ENCODE measurements around the gene CDC45.

Gene CDC45

GRCh38 chr22:19451570-19451969, 28.1 kb upstream of the CDC45 start:
- H3K9me2 ChIP-seq (replicated peaks; ENCODE audit: control insufficient read depth, low read length), result no peaks in the 10 kb centered on the region
- no peak overlapping the region for H3K27ac ChIP-seq (ENCODE audit: low read depth, low read length)
- no peak overlapping the region for H3K4me3 ChIP-seq (ENCODE audit: low read length)
- H3F3A ChIP-seq (ENCODE audit: control insufficient read depth, insufficient read depth), result peaks cover 10% of the 10 kb centered on the region; the same call in 1 of the 2 replicates
- H4K20me1 ChIP-seq (ENCODE audit: control insufficient read depth, insufficient read depth, low read depth, low read length), result 0 out of 2 replicates have a peak, but pooled peaks cover 1% of the 10 kb centered on the region
- no peak overlapping the region for H3K4me2 ChIP-seq (ENCODE audit: low read length)
- TF ChIP-seq, protein P1, sequence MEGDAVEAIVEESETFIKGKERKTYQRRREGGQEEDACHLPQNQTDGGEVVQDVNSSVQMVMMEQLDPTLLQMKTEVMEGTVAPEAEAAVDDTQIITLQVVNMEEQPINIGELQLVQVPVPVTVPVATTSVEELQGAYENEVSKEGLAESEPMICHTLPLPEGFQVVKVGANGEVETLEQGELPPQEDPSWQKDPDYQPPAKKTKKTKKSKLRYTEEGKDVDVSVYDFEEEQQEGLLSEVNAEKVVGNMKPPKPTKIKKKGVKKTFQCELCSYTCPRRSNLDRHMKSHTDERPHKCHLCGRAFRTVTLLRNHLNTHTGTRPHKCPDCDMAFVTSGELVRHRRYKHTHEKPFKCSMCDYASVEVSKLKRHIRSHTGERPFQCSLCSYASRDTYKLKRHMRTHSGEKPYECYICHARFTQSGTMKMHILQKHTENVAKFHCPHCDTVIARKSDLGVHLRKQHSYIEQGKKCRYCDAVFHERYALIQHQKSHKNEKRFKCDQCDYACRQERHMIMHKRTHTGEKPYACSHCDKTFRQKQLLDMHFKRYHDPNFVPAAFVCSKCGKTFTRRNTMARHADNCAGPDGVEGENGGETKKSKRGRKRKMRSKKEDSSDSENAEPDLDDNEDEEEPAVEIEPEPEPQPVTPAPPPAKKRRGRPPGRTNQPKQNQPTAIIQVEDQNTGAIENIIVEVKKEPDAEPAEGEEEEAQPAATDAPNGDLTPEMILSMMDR (IDR thresholded peaks at IDR 0.05; ENCODE audit: low read depth, low read length, poor library complexity, severe bottlenecking), result no peak
- TF ChIP-seq EZH2phosphoT487 (IDR thresholded peaks at IDR 0.05; ENCODE audit: borderline replicate concordance, low read length), result no peak
- no peaks in the 10 kb centered on the region for H3K9me3 ChIP-seq (ENCODE audit: control insufficient read depth, insufficient read depth, low read length)
- peaks cover 19% of the 10 kb centered on the region for H3K4me1 ChIP-seq (ENCODE audit: control insufficient read depth, low read length)
- peaks cover 31% of the 10 kb centered on the region for H3K79me2 ChIP-seq (ENCODE audit: control insufficient read depth, low read length)
- H3K27me3 ChIP-seq (ENCODE audit: control insufficient read depth, low read length), result no peaks in the 10 kb centered on the region
- H3K36me3 ChIP-seq (ENCODE audit: control insufficient read depth, low read length), result peaks cover 76% of the 10 kb centered on the region

DNA sequence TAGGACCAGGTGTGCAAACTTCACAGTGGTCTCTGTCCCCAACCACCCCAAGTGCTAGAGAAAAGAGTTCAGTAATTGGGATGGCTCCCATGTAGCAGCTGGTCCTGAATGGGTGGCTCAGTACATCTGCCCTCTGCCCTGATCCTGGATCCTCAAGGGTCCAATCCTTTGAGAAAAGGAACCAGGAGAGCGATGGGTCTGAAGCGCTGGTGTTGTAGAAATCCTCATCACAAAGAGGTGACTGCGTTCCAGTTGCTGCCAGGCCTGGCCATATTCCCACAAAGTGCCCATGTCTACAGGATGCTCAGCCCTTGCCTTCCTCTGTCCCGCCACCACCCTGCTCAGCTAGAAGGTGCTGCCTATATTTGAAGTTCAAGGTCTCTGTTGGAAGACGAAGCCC, 26.0 kb upstream of the CDC45 start:
- Histone ChIP-seq H3K79me2 (ENCODE audit: control insufficient read depth, low read length) (peaks cover 10% of the 10 kb centered on the region), H3K9me2 (replicated peaks; ENCODE audit: control insufficient read depth, low read length) (no peaks in the 10 kb centered on the region), H3K4me3 (ENCODE audit: low read length) (no peak overlapping the region), H3K4me1 (ENCODE audit: control insufficient read depth, low read length) (peaks cover 10% of the 10 kb centered on the region), H3K36me3 (ENCODE audit: control insufficient read depth, low read length) (peaks cover 89% of the 10 kb centered on the region), H3F3A (ENCODE audit: control insufficient read depth, insufficient read depth) (peaks cover 8% of the 10 kb centered on the region; the same call in 1 of the 2 replicates), H3K27ac (ENCODE audit: low read depth, low read length) (no peak overlapping the region), H4K20me1 (ENCODE audit: control insufficient read depth, insufficient read depth, low read depth, low read length) (no peaks in the 10 kb centered on the region), H3K9me3 (ENCODE audit: control insufficient read depth, insufficient read depth, low read length) (no peaks in the 10 kb centered on the region), H3K4me2 (ENCODE audit: low read length) (no peak overlapping the region), H3K27me3 (ENCODE audit: control insufficient read depth, low read length) (no peaks in the 10 kb centered on the region)
- TF ChIP-seq, protein P1 (IDR thresholded peaks at IDR 0.05; ENCODE audit: low read depth, low read length, poor library complexity, severe bottlenecking), result no peak
- no peak for TF ChIP-seq EZH2phosphoT487 (IDR thresholded peaks at IDR 0.05; ENCODE audit: borderline replicate concordance, low read length)

DNA sequence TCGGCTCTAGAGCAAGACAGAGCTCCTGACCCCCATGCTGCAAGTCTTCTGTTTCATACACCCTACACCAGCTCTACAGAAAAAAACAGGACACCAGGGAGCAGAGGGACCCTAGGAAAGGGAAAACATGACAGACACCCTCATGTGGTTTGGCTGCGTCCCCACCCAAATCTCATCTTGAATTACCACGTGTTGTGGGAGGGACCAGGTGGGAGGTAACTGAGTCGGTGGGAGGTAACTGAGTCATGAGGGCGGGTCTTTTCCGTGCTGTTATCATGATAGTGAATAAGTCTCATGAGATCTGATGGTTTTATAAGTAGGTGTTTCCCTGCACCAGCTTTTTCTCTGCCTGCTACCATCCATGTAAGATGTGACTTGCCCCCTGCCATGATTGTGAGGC, 25.6 kb upstream of the CDC45 start:
- H3K27ac ChIP-seq (ENCODE audit: low read depth, low read length), result no peak overlapping the region
- H3K4me3 ChIP-seq (ENCODE audit: low read length), result no peak overlapping the region
- TF ChIP-seq EZH2phosphoT487 (IDR thresholded peaks at IDR 0.05; ENCODE audit: borderline replicate concordance, low read length), result no peak
- TF ChIP-seq, protein P1 (IDR thresholded peaks at IDR 0.05; ENCODE audit: low read depth, low read length, poor library complexity, severe bottlenecking), result no peak
- H3K4me1 ChIP-seq (ENCODE audit: control insufficient read depth, low read length), result peaks cover 5% of the 10 kb centered on the region
- no peaks in the 10 kb centered on the region for H3K9me2 ChIP-seq (replicated peaks; ENCODE audit: control insufficient read depth, low read length)
- H3K27me3 ChIP-seq (ENCODE audit: control insufficient read depth, low read length), result no peaks in the 10 kb centered on the region
- no peak overlapping the region for H3K4me2 ChIP-seq (ENCODE audit: low read length)
- H3K79me2 ChIP-seq (ENCODE audit: control insufficient read depth, low read length), result peaks cover 5% of the 10 kb centered on the region
- peaks cover 8% of the 10 kb centered on the region; the same call in 1 of the 2 replicates for H3F3A ChIP-seq (ENCODE audit: control insufficient read depth, insufficient read depth)
- peaks cover 88% of the 10 kb centered on the region for H3K36me3 ChIP-seq (ENCODE audit: control insufficient read depth, low read length)
- H3K9me3 ChIP-seq (ENCODE audit: control insufficient read depth, insufficient read depth, low read length), result no peaks in the 10 kb centered on the region
- H4K20me1 ChIP-seq (ENCODE audit: control insufficient read depth, insufficient read depth, low read depth, low read length), result no peaks in the 10 kb centered on the region
